ENCODE data around the gene CLDN2.
A peak's percentile ranks its signal among the peaks of the same experiment; 100 is the strongest.
"Not testable (repeated sequence)": the region's sequence is repeated elsewhere in the genome, so short reads cannot be mapped to it uniquely, and the experiment has no call there.

The CLDN2 gene

DNA sequence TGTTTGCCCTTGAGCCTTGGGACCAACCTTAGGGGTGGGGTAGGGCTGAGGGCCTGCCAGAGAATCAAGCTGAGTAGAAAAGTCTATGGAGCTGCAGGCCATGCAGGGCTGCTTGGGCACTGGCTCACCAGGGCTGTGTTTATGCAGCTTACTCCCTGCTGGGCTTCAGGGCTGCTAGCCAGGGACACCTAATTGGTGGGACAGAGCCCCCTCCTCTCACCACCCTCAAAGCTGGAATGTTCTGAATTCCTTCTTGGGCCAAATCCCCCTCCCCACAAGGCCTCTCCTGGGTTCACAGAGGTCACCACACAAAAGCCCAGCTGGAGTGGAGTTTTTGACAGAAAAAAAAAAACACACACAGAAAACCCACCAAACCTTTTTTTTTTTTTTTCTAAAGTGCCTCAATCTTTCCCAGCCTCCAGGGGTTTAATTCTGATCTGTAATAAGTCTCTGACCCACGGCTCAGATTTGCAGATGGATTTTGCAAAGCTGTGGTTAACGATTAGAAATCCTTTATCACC, at the start of gene CLDN2:
Gene CLDN2 (plus strand): TSS at position 471 of the 521 bp plus-strand sequence. CDS start 7,827 bp downstream, outside the sequence.
- no peak for DNase-seq (ENCODE audit: low read depth)
- no peak for TF ChIP-seq CTCF (IDR thresholded peaks at IDR 0.05; ENCODE audit: low read length, missing control alignments)
- H3K4me3 ChIP-seq (replicated peaks; ENCODE audit: low read depth, low read length): no peak within 1 kb of the TSS

DNA sequence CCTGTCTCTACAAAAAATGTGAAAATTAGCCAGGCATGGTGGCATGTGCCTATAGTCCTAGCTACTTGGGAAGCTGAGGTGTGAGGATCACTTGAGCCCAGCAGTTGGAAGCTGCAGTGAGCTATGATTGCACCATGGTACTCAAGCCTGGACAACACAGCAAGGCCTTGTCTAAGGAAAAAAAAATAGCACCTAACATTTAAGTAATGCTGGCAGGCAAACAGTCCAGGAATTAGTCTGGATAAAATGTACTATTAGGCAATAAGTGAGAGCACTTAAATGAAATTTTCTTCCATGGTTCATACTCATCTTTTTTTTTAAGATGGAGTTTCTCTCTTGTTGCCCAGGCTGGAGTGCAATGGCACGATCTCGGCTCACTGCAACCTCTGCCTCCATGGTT, 47.4 kb upstream of the CLDN2 start:
- H3K4me3 ChIP-seq (replicated peaks; ENCODE audit: low read depth, low read length): not testable (repeated sequence)
- DNase-seq (ENCODE audit: low read depth): peak; percentile 8

GRCh38 chrX:106874075-106874474, 46.1 kb upstream of the CLDN2 start:
- H3K4me3 ChIP-seq (replicated peaks; ENCODE audit: low read depth, low read length): no peak overlapping the region
- TF ChIP-seq CTCF (IDR thresholded peaks at IDR 0.05; ENCODE audit: low read length, missing control alignments): peak; percentile 52
- DNase-seq (ENCODE audit: low read depth): peak; percentile 52

DNA sequence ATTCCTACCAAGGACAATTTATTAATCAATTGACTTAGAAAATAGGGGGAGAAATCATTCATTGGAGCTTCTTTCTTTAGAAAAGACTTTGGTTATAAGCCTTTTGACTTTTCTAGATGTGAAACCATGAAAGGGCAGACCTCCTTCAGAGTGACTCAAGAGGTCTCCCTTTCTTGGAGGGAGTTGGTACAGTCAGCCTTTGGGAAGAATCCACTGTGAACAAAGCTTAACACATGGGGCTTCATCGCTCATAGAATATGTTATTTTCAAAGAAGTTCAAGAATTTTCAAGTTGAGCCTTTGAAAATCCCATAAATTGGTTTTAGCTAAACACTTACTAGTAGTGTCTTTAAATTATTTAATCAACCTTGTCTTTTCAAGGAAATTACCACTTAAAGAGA, 45.1 kb upstream of the CLDN2 start:
- no peak overlapping the region for H3K4me3 ChIP-seq (replicated peaks; ENCODE audit: low read depth, low read length)
- DNase-seq (ENCODE audit: low read depth): no peak
- no peak for TF ChIP-seq CTCF (IDR thresholded peaks at IDR 0.05; ENCODE audit: low read length, missing control alignments)

GRCh38 chrX:106889468-106889867, 30.7 kb upstream of the CLDN2 start:
- TF ChIP-seq CTCF (IDR thresholded peaks at IDR 0.05; ENCODE audit: low read length, missing control alignments): no peak
- no peak overlapping the region for H3K4me3 ChIP-seq (replicated peaks; ENCODE audit: low read depth, low read length)
- no peak for DNase-seq (ENCODE audit: low read depth)

DNA sequence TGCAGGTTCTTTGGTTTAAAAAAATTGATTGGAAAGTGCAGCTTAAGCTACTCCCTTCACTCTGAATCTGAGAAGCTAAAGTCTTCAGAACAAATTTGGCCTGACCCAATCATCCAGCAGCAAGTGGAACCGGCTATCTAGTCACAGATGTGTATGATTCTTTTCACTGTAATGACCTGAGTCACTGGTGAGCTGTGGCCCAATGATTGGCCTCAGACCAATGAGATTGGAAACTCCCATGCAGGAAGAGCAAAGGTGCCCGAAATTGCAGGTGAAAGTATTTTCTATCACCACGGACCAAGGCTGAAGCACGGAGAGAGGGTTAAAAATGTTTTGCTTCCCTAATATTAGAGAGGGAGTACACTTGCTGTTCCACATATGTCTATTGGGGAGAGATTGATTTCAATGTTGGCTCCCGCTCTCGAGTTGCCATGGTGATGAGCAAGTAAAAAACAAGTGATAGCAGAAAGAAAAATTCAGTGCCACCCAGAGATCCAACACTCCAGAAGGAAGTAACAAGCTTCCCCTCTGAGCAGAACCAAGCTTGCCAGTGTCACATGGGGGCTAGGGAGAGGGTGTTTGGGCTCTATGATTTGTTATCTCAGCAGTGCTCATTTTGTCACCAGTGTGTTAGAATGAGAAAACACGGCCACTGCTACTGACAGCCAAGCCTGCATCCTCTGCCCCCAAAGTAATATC, 28.3 kb upstream of the CLDN2 start:
- no peak for DNase-seq (ENCODE audit: low read depth)
- no peak overlapping the region for H3K4me3 ChIP-seq (replicated peaks; ENCODE audit: low read depth, low read length)
- no peak for TF ChIP-seq CTCF (IDR thresholded peaks at IDR 0.05; ENCODE audit: low read length, missing control alignments)

GRCh38 chrX:106894392-106894909, 25.8 kb upstream of the CLDN2 start:
- peak; percentile 80 for DNase-seq (ENCODE audit: low read depth)
- H3K4me3 ChIP-seq (replicated peaks; ENCODE audit: low read depth, low read length): no peak overlapping the region

More at GRCh38 chrX:106894392-106894909, 25.8 kb upstream of the CLDN2 start:
- TF ChIP-seq CTCF (IDR thresholded peaks at IDR 0.05; ENCODE audit: low read length, missing control alignments): peak; percentile 77

All from fibroblast of pulmonary artery (primary cell).